Upper lobe of left lung (tissue), 4 donors: ENCODE results near the gene TELO2.

Experiments
- CTCF ChIP-seq, 6 experiments: fragments of 450-650 bp in 4 of 6; fragments of 200-600 bp in 2 of 6; sonication (generic) in 2 of 6; IDR thresholded peaks; one replicate each; pipeline ENCODE4 v1.5.1; 2016 to 2019; ENCODE audit warnings: antibody characterized with exemption in 6 of 6
- EP300 ChIP-seq, 4 donors: sonication (generic); formaldehyde crosslinking; IDR thresholded peaks; one replicate each; pipeline ENCODE4 v1.5.1; 2017; ENCODE audit warnings: antibody characterized with exemption in 4 of 4, control low read depth in 2 of 4
- POLR2A ChIP-seq, 4 donors: fragments of 450-650 bp; IDR thresholded peaks; one replicate each; pipeline ENCODE4 v1.5.1; 2016 to 2017; ENCODE audit warnings: antibody characterized with exemption in 4 of 4, mild to moderate bottlenecking in 2 of 4
- POLR2AphosphoS5 ChIP-seq, 2 donors: sonication (generic); formaldehyde crosslinking; IDR thresholded peaks; one replicate each; pipeline ENCODE4 v1.5.1; 2017; ENCODE audit warnings: antibody characterized with exemption in 2 of 2

- TF ChIP-seq CTCF (IDR thresholded peaks at IDR 0.05) (no peak), POLR2AphosphoS5 (IDR thresholded peaks at IDR 0.05) (no peak), POLR2A (IDR thresholded peaks at IDR 0.05) (no peak), EP300 (IDR thresholded peaks at IDR 0.05) (no peak)
These were observed 10.2 kb downstream of the TELO2 start for GRCh38 chr16:1503110-1503955.
